ENCODE data around the gene MYOCD.

DNA sequence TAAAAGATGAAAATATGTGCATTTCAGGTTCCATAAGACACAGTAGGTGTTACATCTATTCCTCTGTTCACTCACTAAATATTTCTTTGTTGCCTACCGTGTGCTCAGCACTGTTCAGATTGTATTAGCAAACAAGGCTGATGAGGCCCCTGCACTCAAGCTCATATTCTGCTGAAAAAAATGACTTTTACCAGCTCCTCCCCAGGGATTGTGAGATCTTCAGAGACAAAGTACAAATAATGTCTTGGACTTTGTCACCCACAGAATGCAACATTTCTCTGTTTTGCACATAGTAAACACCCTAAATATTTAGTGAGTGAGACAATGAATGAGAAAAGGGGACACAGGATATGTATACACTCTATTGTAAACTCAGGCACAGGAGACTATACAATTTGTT lies 21.9 kb upstream of the MYOCD start:
- TF ChIP-seq EZH2phosphoT487 (IDR thresholded peaks at IDR 0.05; ENCODE audit: insufficient read depth, low read depth) (no peak), EZH2 (IDR thresholded peaks at IDR 0.05; ENCODE audit: insufficient read depth, poor library complexity, severe bottlenecking) (no peak)
